GM19043 (cell line): Measurements from ENCODE around the gene OR4A16.

Source experiments
- ATAC-seq: cut with Tn5 transposase; IDR thresholded peaks from one replicate; pipeline ENCODE4 v1.9.1; 2021; ENCODE audit warnings: low read depth; ENCODE audit not compliant: unreplicated experiment

Gene OR4A16, protein sequence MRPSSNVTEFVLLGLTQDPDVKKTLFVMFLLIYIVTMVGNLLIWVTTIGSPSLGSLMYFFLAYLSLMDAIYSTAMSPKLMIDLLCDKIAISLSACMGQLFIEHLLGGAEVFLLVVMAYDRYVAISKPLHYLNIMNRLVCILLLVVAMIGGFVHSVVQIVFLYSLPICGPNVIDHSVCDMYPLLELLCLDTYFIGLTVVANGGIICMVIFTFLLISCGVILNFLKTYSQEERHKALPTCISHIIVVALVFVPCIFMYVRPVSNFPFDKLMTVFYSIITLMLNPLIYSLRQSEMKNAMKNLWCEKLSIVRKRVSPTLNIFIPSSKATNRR

GRCh38 chr11:55342901-55343300 lies at the start of gene OR4A16:
TSS of gene OR4A16 (plus strand) at chr11:55343201. CDS start at chr11:55343201, 0 bp downstream.
- ATAC-seq, result no peak

DNA sequence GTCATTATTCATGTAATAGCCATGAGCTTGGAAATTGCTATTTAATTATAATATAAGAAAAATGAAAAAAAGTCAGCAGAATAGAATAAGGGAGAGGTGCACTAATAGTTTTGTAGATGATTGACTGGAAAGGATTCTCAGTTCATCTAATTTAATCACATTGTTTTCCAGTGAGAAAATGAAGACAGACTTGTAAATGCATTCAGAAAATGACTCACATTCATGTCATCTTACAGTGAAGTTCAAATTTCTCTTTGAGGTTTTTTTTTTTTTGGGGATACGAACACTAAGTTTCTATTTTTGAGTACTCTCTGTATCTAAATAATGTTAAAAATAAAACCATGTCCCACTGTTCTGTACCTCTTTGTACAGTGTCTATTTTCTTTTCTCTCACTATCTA lies 18.5 kb upstream of the OR4A16 start:
- ATAC-seq, result no peak

DNA sequence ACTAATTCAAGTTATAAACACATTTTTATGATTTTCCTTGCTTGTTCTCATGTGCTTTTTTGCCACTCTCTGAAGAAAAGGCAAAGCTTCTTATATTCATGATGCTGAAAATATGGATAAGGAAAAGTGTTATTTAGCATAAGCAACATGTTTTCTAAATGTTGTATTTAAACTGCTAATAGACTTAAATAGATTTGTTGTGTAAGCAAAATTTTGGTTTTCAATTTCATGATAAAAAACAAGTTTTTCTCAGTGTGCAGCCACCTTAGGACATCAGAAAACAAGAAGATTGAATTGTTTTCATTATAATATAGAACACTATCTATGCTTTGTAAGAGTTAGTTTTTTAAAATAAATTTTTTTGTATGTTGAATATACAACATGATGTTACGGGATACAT lies 2.3 kb downstream of the OR4A16 start:
- ATAC-seq, result no peak

GRCh38 chr11:55349032-55349431 lies 6.0 kb downstream of the OR4A16 start:
- no peak for ATAC-seq

GRCh38 chr11:55357560-55358184 lies 14.7 kb downstream of the OR4A16 start:
- ATAC-seq, result no peak

DNA sequence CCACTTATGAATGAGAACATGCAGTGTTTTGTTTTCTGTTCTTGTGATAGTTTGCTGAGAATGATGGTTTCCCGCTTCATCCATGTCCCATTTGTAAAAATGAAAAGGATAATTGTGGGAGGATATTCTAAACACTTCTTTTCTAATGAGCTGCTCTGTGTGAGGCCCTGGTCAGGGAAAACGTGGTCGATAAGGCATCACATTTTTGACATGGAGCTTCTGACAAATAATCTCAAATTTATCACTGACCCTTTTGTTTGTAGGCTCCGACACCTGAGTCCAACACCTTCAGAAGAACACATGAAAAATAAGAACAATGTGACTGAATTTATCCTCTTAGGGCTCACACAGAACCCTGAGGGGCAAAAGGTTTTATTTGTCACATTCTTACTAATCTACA lies 24.7 kb downstream of the OR4A16 start, which contains the start of gene OR4A15:
Gene OR4A15 (plus strand): TSS at position 301 of the 400 bp plus-strand sequence. CDS start 0 bp downstream, at position 301.
- no peak for ATAC-seq
